Measurements from ENCODE around the gene TOP3A.

The TOP3A gene

GRCh38 chr17:18246109-18246725 is 68.6 kb downstream of the TOP3A start:
- no peak for DNase-seq (ENCODE audit: low read depth)
- no peak for TF ChIP-seq CTCF (IDR thresholded peaks at IDR 0.05; ENCODE audit: low read depth, low read length, missing control alignments)
- no peak overlapping the region for H3K4me3 ChIP-seq (ENCODE audit: low read depth, low read length)

- DNase-seq (ENCODE audit: low read depth), result no peak
- TF ChIP-seq CTCF (IDR thresholded peaks at IDR 0.05; ENCODE audit: low read depth, low read length, missing control alignments), result no peak
- no peak overlapping the region for H3K4me3 ChIP-seq (ENCODE audit: low read depth, low read length)
Measured at GRCh38 chr17:18245038-18245776, 69.6 kb downstream of the TOP3A start.

GRCh38 chr17:18241229-18241871 is 73.4 kb downstream of the TOP3A start:
- DNase-seq (ENCODE audit: low read depth), result no peak
- TF ChIP-seq CTCF (IDR thresholded peaks at IDR 0.05; ENCODE audit: low read depth, low read length, missing control alignments), result no peak
- no peak overlapping the region for H3K4me3 ChIP-seq (ENCODE audit: low read depth, low read length)

- no peak overlapping the region for H3K4me3 ChIP-seq (ENCODE audit: low read depth, low read length)
- TF ChIP-seq CTCF (IDR thresholded peaks at IDR 0.05; ENCODE audit: low read depth, low read length, missing control alignments), result no peak
- DNase-seq (ENCODE audit: low read depth), result no peak
Measured at GRCh38 chr17:18240449-18240848, 74.3 kb downstream of the TOP3A start.

GRCh38 chr17:18238299-18238698 is 76.5 kb downstream of the TOP3A start:
- no peak for DNase-seq (ENCODE audit: low read depth)
- TF ChIP-seq CTCF (IDR thresholded peaks at IDR 0.05; ENCODE audit: low read depth, low read length, missing control alignments), result no peak
- no peak overlapping the region for H3K4me3 ChIP-seq (ENCODE audit: low read depth, low read length)

- TF ChIP-seq CTCF (IDR thresholded peaks at IDR 0.05; ENCODE audit: low read depth, low read length, missing control alignments), result no peak
- no peak for DNase-seq (ENCODE audit: low read depth)
- H3K4me3 ChIP-seq (ENCODE audit: low read depth, low read length), result no peak overlapping the region
Measured at GRCh38 chr17:18237461-18237860, 77.3 kb downstream of the TOP3A start.
